SK-N-SH treated with all-trans-retinoic acid at 6 μM for 48 hours (cell line): ENCODE results near the gene MYLK4.

Experiments
- ATAC-seq: fragments of 200-7000 bp; cut with Tn5 transposase; 3 replicates; pipeline ENCODE4 v1.9.1; 2020; ENCODE audit warnings: mild to moderate bottlenecking, moderate library complexity
- ARNTL ChIP-seq: fragments of 450-650 bp; formaldehyde crosslinking; IDR thresholded peaks from 2 replicates; pipeline ENCODE4 v1.5.0; 2020; ENCODE audit warnings: low read depth, mild to moderate bottlenecking, moderate library complexity, borderline replicate concordance
- BACH2 ChIP-seq: fragments of 250-450 bp; sonication (Bioruptor Pico); IDR thresholded peaks from 2 replicates; pipeline ENCODE4 v1.9.0; 2021; ENCODE audit warnings: mild to moderate bottlenecking, borderline replicate concordance
- CSDC2 ChIP-seq: fragments of 250-450 bp; sonication (Bioruptor Pico); IDR thresholded peaks from 2 replicates; pipeline ENCODE4 v1.5.0; 2020; ENCODE audit warnings: mild to moderate bottlenecking, moderate library complexity
- GLIS3 ChIP-seq: fragments of 250-450 bp; sonication (Bioruptor Pico); IDR thresholded peaks from 2 replicates; pipeline ENCODE4 v1.5.0; 2020; ENCODE audit warnings: mild to moderate bottlenecking, moderate library complexity
- ISL1 ChIP-seq: fragments of 250-450 bp; sonication (Bioruptor Pico); IDR thresholded peaks from 2 replicates; pipeline ENCODE4 v2.1.2; 2022; ENCODE audit warnings: mild to moderate bottlenecking, moderate library complexity
- OSR1 ChIP-seq: fragments of 250-450 bp; sonication (Bioruptor Pico); IDR thresholded peaks from 2 replicates; pipeline ENCODE4 v1.8.0; 2022; ENCODE audit warnings: moderate library complexity, mild to moderate bottlenecking, inconsistent platforms
- PPARA ChIP-seq: fragments of 250-450 bp; sonication (Bioruptor Pico); IDR thresholded peaks from 2 replicates; pipeline ENCODE4 v1.5.0; 2020; ENCODE audit warnings: mild to moderate bottlenecking, borderline replicate concordance
- RARB ChIP-seq: fragments of 250-450 bp; sonication (Bioruptor Pico); IDR thresholded peaks from 2 replicates; pipeline ENCODE4 v1.8.0; 2021; ENCODE audit warnings: mild to moderate bottlenecking, moderate library complexity
- SNAI2 ChIP-seq: fragments of 250-450 bp; sonication (Bioruptor Pico); IDR thresholded peaks from 2 replicates; pipeline ENCODE4 v1.5.0; 2020; ENCODE audit warnings: mild to moderate bottlenecking, moderate library complexity
- TCF4 ChIP-seq: fragments of 250-450 bp; sonication (Bioruptor Pico); IDR thresholded peaks from 2 replicates; pipeline ENCODE4 v1.8.0; 2021; ENCODE audit warnings: mild to moderate bottlenecking, moderate library complexity, borderline replicate concordance
- TOX ChIP-seq: fragments of 250-450 bp; sonication (Bioruptor Pico); IDR thresholded peaks from 2 replicates; pipeline ENCODE4 v1.8.0; 2021; ENCODE audit warnings: mild to moderate bottlenecking, moderate library complexity, borderline replicate concordance
- ZC3H10 ChIP-seq: fragments of 250-450 bp; sonication (Bioruptor Pico); IDR thresholded peaks from 2 replicates; pipeline ENCODE4 v1.5.1; 2021; ENCODE audit warnings: mild to moderate bottlenecking, moderate library complexity
- ZFP3 ChIP-seq: fragments of 250-450 bp; sonication (Bioruptor Pico); IDR thresholded peaks from 2 replicates; pipeline ENCODE4 v1.5.0; 2020; ENCODE audit warnings: mild to moderate bottlenecking, moderate library complexity
- ZFP30 ChIP-seq: fragments of 450-650 bp; formaldehyde crosslinking; IDR thresholded peaks from 2 replicates; pipeline ENCODE4 v1.5.0; 2022; ENCODE audit warnings: mild to moderate bottlenecking, moderate library complexity
- ZNF565 ChIP-seq: fragments of 450-650 bp; formaldehyde crosslinking; conservative IDR thresholded peaks from 2 replicates; pipeline ENCODE4 v1.5.0; 2020; ENCODE audit warnings: low read depth, mild to moderate bottlenecking, moderate library complexity
- ZNF70 ChIP-seq: fragments of 450-650 bp; formaldehyde crosslinking; IDR thresholded peaks from 2 replicates; pipeline ENCODE4 v1.5.0; 2020; ENCODE audit warnings: mild to moderate bottlenecking, moderate library complexity
- ZNF8 ChIP-seq: fragments of 450-650 bp; formaldehyde crosslinking; IDR thresholded peaks from 2 replicates; pipeline ENCODE4 v1.5.0; 2020; ENCODE audit warnings: mild to moderate bottlenecking, moderate library complexity
- TF ChIP-seq, protein P1 (sequence below): fragments of 250-450 bp; sonication (Bioruptor Pico); IDR thresholded peaks from 2 replicates; pipeline ENCODE4 v1.8.0; 2021; ENCODE audit warnings: low read depth, mild to moderate bottlenecking, moderate library complexity, borderline replicate concordance
- TF ChIP-seq, protein P2 (sequence below): fragments of 250-450 bp; sonication (Bioruptor Pico); IDR thresholded peaks from 2 replicates; pipeline ENCODE4 v1.5.0; 2020; ENCODE audit warnings: mild to moderate bottlenecking, moderate library complexity
- TF ChIP-seq, protein P3 (sequence below): fragments of 250-450 bp; sonication (Bioruptor Pico); IDR thresholded peaks from 2 replicates; pipeline ENCODE4 v1.8.0; 2020; ENCODE audit warnings: mild to moderate bottlenecking, moderate library complexity, borderline replicate concordance
- TF ChIP-seq, protein P4 (sequence below): fragments of 250-450 bp; sonication (Bioruptor Pico); IDR thresholded peaks from 2 replicates; pipeline ENCODE4 v1.5.1; 2020; ENCODE audit warnings: low read depth, mild to moderate bottlenecking, moderate library complexity

Gene MYLK4

DNA sequence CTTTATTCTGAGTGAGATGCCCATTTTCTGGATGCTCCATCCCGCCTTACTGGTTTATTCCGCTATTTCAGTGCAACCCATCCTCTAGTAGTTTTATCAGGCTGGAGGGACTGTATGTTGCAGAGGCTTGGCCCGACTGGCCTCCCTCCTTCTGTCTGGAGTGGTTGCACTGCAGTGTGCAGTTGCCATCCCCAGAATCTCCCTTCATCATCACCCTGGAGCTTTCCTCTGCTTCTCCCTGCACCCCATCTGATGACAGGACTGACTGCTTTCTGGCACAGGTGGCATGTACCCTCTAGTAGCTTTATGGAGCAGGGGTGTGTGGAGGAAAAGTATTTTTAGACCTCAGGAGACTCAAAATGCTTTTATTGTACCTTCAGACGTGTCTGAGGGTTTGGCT is 35.5 kb upstream of the MYLK4 start:
- TF ChIP-seq BACH2 (CRISPR knock-in tag) (no peak), ISL1 (CRISPR knock-in tag) (no peak), ZNF70 (CRISPR knock-in tag) (no peak), GLIS3 (no peak), ZNF8 (CRISPR knock-in tag) (no peak), ZC3H10 (CRISPR knock-in tag) (no peak), ARNTL (no peak), TCF4 (CRISPR knock-in tag) (no peak), TOX (CRISPR knock-in tag) (no peak)
- TF ChIP-seq, protein P1, sequence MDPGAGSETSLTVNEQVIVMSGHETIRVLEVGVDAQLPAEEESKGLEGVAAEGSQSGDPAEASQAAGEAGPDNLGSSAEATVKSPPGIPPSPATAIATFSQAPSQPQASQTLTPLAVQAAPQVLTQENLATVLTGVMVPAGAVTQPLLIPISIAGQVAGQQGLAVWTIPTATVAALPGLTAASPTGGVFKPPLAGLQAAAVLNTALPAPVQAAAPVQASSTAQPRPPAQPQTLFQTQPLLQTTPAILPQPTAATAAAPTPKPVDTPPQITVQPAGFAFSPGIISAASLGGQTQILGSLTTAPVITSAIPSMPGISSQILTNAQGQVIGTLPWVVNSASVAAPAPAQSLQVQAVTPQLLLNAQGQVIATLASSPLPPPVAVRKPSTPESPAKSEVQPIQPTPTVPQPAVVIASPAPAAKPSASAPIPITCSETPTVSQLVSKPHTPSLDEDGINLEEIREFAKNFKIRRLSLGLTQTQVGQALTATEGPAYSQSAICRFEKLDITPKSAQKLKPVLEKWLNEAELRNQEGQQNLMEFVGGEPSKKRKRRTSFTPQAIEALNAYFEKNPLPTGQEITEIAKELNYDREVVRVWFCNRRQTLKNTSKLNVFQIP (CRISPR knock-in tag): no peak
- TF ChIP-seq, protein P2, sequence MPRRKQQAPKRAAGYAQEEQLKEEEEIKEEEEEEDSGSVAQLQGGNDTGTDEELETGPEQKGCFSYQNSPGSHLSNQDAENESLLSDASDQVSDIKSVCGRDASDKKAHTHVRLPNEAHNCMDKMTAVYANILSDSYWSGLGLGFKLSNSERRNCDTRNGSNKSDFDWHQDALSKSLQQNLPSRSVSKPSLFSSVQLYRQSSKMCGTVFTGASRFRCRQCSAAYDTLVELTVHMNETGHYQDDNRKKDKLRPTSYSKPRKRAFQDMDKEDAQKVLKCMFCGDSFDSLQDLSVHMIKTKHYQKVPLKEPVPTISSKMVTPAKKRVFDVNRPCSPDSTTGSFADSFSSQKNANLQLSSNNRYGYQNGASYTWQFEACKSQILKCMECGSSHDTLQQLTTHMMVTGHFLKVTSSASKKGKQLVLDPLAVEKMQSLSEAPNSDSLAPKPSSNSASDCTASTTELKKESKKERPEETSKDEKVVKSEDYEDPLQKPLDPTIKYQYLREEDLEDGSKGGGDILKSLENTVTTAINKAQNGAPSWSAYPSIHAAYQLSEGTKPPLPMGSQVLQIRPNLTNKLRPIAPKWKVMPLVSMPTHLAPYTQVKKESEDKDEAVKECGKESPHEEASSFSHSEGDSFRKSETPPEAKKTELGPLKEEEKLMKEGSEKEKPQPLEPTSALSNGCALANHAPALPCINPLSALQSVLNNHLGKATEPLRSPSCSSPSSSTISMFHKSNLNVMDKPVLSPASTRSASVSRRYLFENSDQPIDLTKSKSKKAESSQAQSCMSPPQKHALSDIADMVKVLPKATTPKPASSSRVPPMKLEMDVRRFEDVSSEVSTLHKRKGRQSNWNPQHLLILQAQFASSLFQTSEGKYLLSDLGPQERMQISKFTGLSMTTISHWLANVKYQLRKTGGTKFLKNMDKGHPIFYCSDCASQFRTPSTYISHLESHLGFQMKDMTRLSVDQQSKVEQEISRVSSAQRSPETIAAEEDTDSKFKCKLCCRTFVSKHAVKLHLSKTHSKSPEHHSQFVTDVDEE: no peak
- ATAC-seq: no peak

DNA sequence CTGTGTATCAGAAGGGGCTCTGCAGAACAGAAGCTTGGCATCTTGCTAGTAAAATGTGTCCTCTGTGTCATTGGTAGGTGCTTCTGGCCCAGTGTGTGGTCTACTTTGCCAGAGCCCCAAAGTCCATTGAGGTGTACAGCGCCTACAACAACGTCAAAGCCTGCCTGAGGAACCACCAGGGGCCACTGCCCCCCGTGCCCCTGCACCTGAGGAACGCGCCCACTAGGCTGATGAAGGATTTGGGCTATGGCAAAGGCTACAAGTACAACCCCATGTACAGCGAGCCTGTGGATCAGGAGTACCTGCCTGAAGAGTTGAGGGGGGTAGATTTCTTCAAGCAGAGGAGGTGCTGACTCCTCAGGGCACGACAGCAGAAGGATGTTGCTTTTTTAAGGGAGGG is 34.2 kb upstream of the MYLK4 start:
- ATAC-seq: no peak
- no peak for TF ChIP-seq ZFP3 (CRISPR knock-in tag)
- TF ChIP-seq PPARA (CRISPR knock-in tag): no peak
- TF ChIP-seq, protein P3, sequence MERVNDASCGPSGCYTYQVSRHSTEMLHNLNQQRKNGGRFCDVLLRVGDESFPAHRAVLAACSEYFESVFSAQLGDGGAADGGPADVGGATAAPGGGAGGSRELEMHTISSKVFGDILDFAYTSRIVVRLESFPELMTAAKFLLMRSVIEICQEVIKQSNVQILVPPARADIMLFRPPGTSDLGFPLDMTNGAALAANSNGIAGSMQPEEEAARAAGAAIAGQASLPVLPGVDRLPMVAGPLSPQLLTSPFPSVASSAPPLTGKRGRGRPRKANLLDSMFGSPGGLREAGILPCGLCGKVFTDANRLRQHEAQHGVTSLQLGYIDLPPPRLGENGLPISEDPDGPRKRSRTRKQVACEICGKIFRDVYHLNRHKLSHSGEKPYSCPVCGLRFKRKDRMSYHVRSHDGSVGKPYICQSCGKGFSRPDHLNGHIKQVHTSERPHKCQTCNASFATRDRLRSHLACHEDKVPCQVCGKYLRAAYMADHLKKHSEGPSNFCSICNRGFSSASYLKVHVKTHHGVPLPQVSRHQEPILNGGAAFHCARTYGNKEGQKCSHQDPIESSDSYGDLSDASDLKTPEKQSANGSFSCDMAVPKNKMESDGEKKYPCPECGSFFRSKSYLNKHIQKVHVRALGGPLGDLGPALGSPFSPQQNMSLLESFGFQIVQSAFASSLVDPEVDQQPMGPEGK: no peak
- TF ChIP-seq RARB (CRISPR knock-in tag): no peak
- TF ChIP-seq, protein P4, sequence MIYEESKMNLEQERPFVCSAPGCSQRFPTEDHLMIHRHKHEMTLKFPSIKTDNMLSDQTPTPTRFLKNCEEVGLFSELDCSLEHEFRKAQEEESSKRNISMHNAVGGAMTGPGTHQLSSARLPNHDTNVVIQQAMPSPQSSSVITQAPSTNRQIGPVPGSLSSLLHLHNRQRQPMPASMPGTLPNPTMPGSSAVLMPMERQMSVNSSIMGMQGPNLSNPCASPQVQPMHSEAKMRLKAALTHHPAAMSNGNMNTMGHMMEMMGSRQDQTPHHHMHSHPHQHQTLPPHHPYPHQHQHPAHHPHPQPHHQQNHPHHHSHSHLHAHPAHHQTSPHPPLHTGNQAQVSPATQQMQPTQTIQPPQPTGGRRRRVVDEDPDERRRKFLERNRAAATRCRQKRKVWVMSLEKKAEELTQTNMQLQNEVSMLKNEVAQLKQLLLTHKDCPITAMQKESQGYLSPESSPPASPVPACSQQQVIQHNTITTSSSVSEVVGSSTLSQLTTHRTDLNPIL (CRISPR knock-in tag): no peak
- TF ChIP-seq TOX (CRISPR knock-in tag): no peak
- TF ChIP-seq ARNTL: no peak
- no peak for TF ChIP-seq CSDC2 (CRISPR knock-in tag)
- no peak for TF ChIP-seq ZFP30 (CRISPR knock-in tag)
- no peak for TF ChIP-seq ISL1 (CRISPR knock-in tag)
- TF ChIP-seq, protein P2: no peak
- no peak for TF ChIP-seq ZNF565 (CRISPR knock-in tag)
- TF ChIP-seq ZNF70 (CRISPR knock-in tag): no peak
- TF ChIP-seq TCF4 (CRISPR knock-in tag): no peak
- no peak for TF ChIP-seq BACH2 (CRISPR knock-in tag)
- TF ChIP-seq SNAI2: no peak
- no peak for TF ChIP-seq OSR1
- TF ChIP-seq ZNF8 (CRISPR knock-in tag): no peak
- TF ChIP-seq GLIS3: no peak
- no peak for TF ChIP-seq ZC3H10 (CRISPR knock-in tag)
